HCT116 (cell line): ENCODE results near the gene TEF. TPM values are rescaled to one million over a fixed set of nuclear protein-coding genes. Genes with fewer than 3 reads are reported as not detected.

Source experiments
- ATAC-seq: fragments of 200-7000 bp; cut with Tn5 transposase; 2 replicates; pipeline ENCODE4 v1.9.1; 2020; ENCODE audit warnings: mild to moderate bottlenecking, moderate library complexity
- BruUV-seq: library from RNA; stranded (reverse); fragments of 400-500 nt; replicated peaks from 2 replicates; lab custom pipeline; 2021; lab: Mats Ljungman, UMichigan
- CTCF ChIA-PET: fragments of 300-600 bp; sonication (Branson Sonifier 250); formaldehyde crosslinking; loops from one replicate; lab custom pipeline; 2021; ENCODE audit warnings: antibody characterized with exemption; lab: Charles Lee
- POLR2A ChIA-PET: fragments of 300-600, 350-600 bp; sonication (Branson Sonifier 250); formaldehyde crosslinking; loops from one replicate; lab custom pipeline; 2021; ENCODE audit warnings: antibody characterized with exemption; lab: Charles Lee
- RAD21 ChIA-PET, 2 experiments: fragments of 300-600 bp; sonication (Branson Sonifier 250); formaldehyde crosslinking; loops; one replicate each; lab custom pipeline; 2023; ENCODE audit warnings: low total read pairs in 2 of 2; ENCODE audit not compliant: uncharacterized antibody in 2 of 2, unreplicated experiment in 2 of 2, low non-redundant PET in 1 of 2; lab: Charles Lee
- DNase-seq: peaks from one replicate; pipeline ENCODE4 v3.0.0-alpha.2; 2010; ENCODE audit warnings: low read depth, low spot score
- H2AFZ ChIP-seq: fragments of 200-600 bp; shearing (Covaris generic), sonication (generic); 2 replicates; pipeline ENCODE4 v1.6.1; 2017; ENCODE audit warnings: low read depth, mixed run types, mixed read lengths, antibody characterized with exemption, low read length; ENCODE audit not compliant: poor library complexity, severe bottlenecking
- H3K27ac ChIP-seq: 2 replicates; pipeline ENCODE4 v1.5.1; 2012; ENCODE audit warnings: low read depth, low read length
- H3K27me3 ChIP-seq: fragments of 200-600 bp; sonication (generic); 2 replicates; pipeline ENCODE4 v1.6.1; 2016; ENCODE audit warnings: mixed run types, low read length, mixed read lengths; ENCODE audit not compliant: insufficient read depth
- H3K36me3 ChIP-seq, 2 experiments: fragments of 200-500 bp in 1 of 2; fragments of 200-600 bp in 1 of 2; sonication (Bioruptor generic) in 1 of 2; sonication (generic) in 1 of 2; 2 replicates each; pipeline versions ENCODE4 v1.5.1 to v1.6.1; 2014 to 2016; ENCODE audit warnings: low read length in 2 of 2, inconsistent platforms in 1 of 2, mixed read lengths in 1 of 2, mixed run types in 1 of 2; ENCODE audit not compliant: insufficient read depth in 2 of 2, control insufficient read depth in 1 of 2
- H3K4me1 ChIP-seq, 2 experiments: fragments of 200-600 bp in 1 of 2; sonication (generic) in 1 of 2; 2 replicates each; pipeline versions ENCODE4 v1.5.1 to v1.6.1; 2012 to 2017; ENCODE audit warnings: low read length in 2 of 2, inconsistent platforms in 1 of 2, mild to moderate bottlenecking in 1 of 2, mixed read lengths in 1 of 2, mixed run types in 1 of 2, moderate library complexity in 1 of 2; ENCODE audit not compliant: insufficient read depth in 2 of 2, control insufficient read depth in 1 of 2
- H3K4me2 ChIP-seq: fragments of 200-600 bp; sonication (generic); 2 replicates; pipeline ENCODE4 v1.6.1; 2017; ENCODE audit warnings: mixed run types, low read length, mixed read lengths
- H3K4me3 ChIP-seq, 2 experiments: fragments of 200-600 bp in 1 of 2; sonication (generic) in 1 of 2; replicated peaks in 1 of 2; 2 replicates each; pipeline ENCODE4 v1.5.1; 2011 to 2016; ENCODE audit warnings: low read length in 2 of 2, control low read depth in 1 of 2, low read depth in 1 of 2, mild to moderate bottlenecking in 1 of 2, mixed read lengths in 1 of 2, mixed run types in 1 of 2
- H3K79me2 ChIP-seq: fragments of 200-600 bp; sonication (generic); 2 replicates; pipeline ENCODE4 v1.6.1; 2017; ENCODE audit warnings: mild to moderate bottlenecking, mixed run types, low read length, moderate library complexity, mixed read lengths; ENCODE audit not compliant: insufficient read depth
- H3K9ac ChIP-seq: fragments of 200-600 bp; sonication (generic); 2 replicates; pipeline ENCODE4 v1.6.1; 2016; ENCODE audit warnings: low read length, mixed read lengths
- H3K9me2 ChIP-seq: fragments of 200-600 bp; sonication (generic), shearing (Covaris generic); 2 replicates; pipeline ENCODE4 v1.6.1; 2017; ENCODE audit warnings: mixed run types, mild to moderate bottlenecking, moderate library complexity; ENCODE audit not compliant: insufficient read depth
- H3K9me3 ChIP-seq, 2 experiments: fragments of 200-500 bp in 1 of 2; fragments of 200-600 bp in 1 of 2; sonication (Bioruptor generic) in 1 of 2; sonication (generic) in 1 of 2; 2 replicates each; pipeline ENCODE4 v1.6.1; 2014 to 2017; ENCODE audit warnings: low read length in 2 of 2, mixed read lengths in 2 of 2, inconsistent platforms in 1 of 2, low read depth in 1 of 2, mild to moderate bottlenecking in 1 of 2, mixed run types in 1 of 2, moderate library complexity in 1 of 2; ENCODE audit not compliant: control insufficient read depth in 1 of 2, insufficient read depth in 1 of 2
- H4K20me1 ChIP-seq: fragments of 200-600 bp; sonication (generic), shearing (Covaris generic); 2 replicates; pipeline ENCODE4 v1.6.1; 2017; ENCODE audit warnings: mixed run types, mild to moderate bottlenecking, moderate library complexity; ENCODE audit not compliant: insufficient read depth
- CEBPB ChIP-seq: IDR thresholded peaks from 2 replicates; pipeline ENCODE4 v1.6.1; 2012; ENCODE audit warnings: low read depth
- CTCF ChIP-seq, 3 experiments: fragments of 200-600 bp in 1 of 3; sonication (generic) in 1 of 3; IDR thresholded peaks in 2 of 3; conservative IDR thresholded peaks in 1 of 3; 2 replicates each; pipeline ENCODE4 v1.5.1; 2012 to 2017; ENCODE audit warnings: low read depth in 2 of 3, low read length in 2 of 3, antibody characterized with exemption in 1 of 3, borderline replicate concordance in 1 of 3, control low read depth in 1 of 3, mild to moderate bottlenecking in 1 of 3, mixed read lengths in 1 of 3, mixed run types in 1 of 3, moderate library complexity in 1 of 3; ENCODE audit not compliant: insufficient read depth in 1 of 3
- ELF1 ChIP-seq: IDR thresholded peaks from 2 replicates; pipeline ENCODE4 v1.6.1; 2012; ENCODE audit warnings: low read depth, borderline replicate concordance
- EZH2 ChIP-seq: fragments of 200-600 bp; sonication (generic); IDR thresholded peaks from 2 replicates; pipeline ENCODE4 v1.6.1; 2017; ENCODE audit warnings: antibody characterized with exemption, mixed run types
- FOSL1 ChIP-seq: IDR thresholded peaks from 2 replicates; pipeline ENCODE4 v1.6.1; 2012; ENCODE audit warnings: low read depth
- JUND ChIP-seq: IDR thresholded peaks from 2 replicates; pipeline ENCODE4 v1.6.1; 2012
- MAX ChIP-seq: IDR thresholded peaks from 2 replicates; pipeline ENCODE4 v1.6.1; 2012
- POLR2A ChIP-seq: IDR thresholded peaks from 2 replicates; pipeline ENCODE4 v1.7.0; 2011; ENCODE audit warnings: borderline replicate concordance; ENCODE audit not compliant: insufficient read depth, insufficient read length; ENCODE audit errors: extremely low read depth
- SP1 ChIP-seq: IDR thresholded peaks from 2 replicates; pipeline ENCODE4 v1.6.1; 2012; ENCODE audit warnings: low read depth
- TCF7L2 ChIP-seq: IDR thresholded peaks from 2 replicates; pipeline ENCODE4 v1.7.0; 2011; ENCODE audit warnings: borderline replicate concordance, inconsistent platforms; ENCODE audit not compliant: insufficient read depth, insufficient read length; ENCODE audit errors: extremely low read depth
- YY1 ChIP-seq: IDR thresholded peaks from 2 replicates; pipeline ENCODE4 v1.6.1; 2011; ENCODE audit warnings: low read length, low read depth, moderate library complexity, mild to moderate bottlenecking; ENCODE audit not compliant: insufficient replicate concordance; ENCODE audit errors: extremely low read depth
- ZNF274 ChIP-seq: fragments of 200-500 bp; sonication (Bioruptor generic); IDR thresholded peaks from 2 replicates; pipeline ENCODE4 v1.6.1; 2014; ENCODE audit warnings: mild to moderate bottlenecking, low read depth, low read length, inconsistent platforms
- intact Hi-C: fragments of 100-400 bp; cut with micrococcal nuclease; formaldehyde crosslinking; loops from 2 replicates; pipeline ENCODE4 v1.10.0; 2022
- total RNA-seq: library from RNA; stranded (reverse); gene quantifications from one replicate; pipeline ENCODE4 v1.2.1, GENCODE V29; 2021; ENCODE audit not compliant: unreplicated experiment
- TF ChIP-seq, protein P1 (sequence below): IDR thresholded peaks from 2 replicates; pipeline ENCODE4 v1.6.1; 2012
- TF ChIP-seq, protein P2 (sequence below): IDR thresholded peaks from 2 replicates; pipeline ENCODE4 v1.6.1; 2011; ENCODE audit warnings: mild to moderate bottlenecking, low read length, moderate library complexity; ENCODE audit not compliant: insufficient replicate concordance; ENCODE audit errors: extremely low read depth
- TF ChIP-seq, protein P3 (sequence below): IDR thresholded peaks from 2 replicates; pipeline ENCODE4 v1.6.1; 2012; ENCODE audit warnings: low read depth

TEF gene
- total RNA-seq, 1 experiment from 2014 or later: 16.5 TPM

DNA sequence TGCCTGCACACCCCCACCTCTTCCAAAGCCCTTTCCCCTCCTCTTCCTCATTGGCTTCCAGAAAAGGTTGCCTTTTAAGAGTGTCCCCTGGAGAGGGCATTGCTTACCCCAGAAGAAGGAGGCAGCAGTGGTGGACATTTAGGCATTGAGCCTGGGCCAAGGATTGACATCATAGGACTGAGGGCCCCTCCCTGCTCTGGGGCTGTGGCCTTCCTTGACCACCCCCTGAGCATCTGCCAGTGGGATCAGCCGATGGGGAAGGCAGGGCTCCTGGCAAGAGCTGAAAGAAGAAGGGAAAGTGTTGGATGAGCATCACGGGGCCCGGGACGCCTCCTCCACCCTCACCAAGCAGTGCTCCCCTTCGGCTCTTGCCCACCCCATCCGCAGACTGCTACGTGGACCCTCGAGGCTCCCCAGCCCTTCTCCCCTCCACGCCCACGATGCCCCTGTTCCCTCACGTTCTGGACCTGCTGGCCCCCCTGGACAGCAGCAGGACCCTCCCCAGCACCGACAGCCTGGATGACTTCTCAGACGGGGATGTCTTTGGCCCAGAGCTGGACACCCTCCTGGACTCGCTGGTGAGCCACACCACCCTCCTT lies 43.0 kb upstream of the TEF start:
- BruUV-seq: no TSS peak
- Histone ChIP-seq H3K27ac (no peak overlapping the region), H4K20me1 (no peaks in the 10 kb centered on the region), H3K4me2 (no peak overlapping the region), H3K9me2 (no peaks in the 10 kb centered on the region), H3K9me3 (no peaks in the 10 kb centered on the region), H2AFZ (no peak overlapping the region), H3K36me3 (peaks cover 2 to 6% of the 10 kb centered on the region in 2 experiments; a peak in 2 of 4 replicates), H3K9ac (no peak overlapping the region), H3K27me3 (no peaks in the 10 kb centered on the region), H3K4me3 (no peak overlapping the region), H3K79me2 (no peaks in the 10 kb centered on the region), H3K4me1 (no peaks in the 10 kb centered on the region)
- POLR2A ChIA-PET: no interaction called here
- intact Hi-C loops: no loop called here
- ATAC-seq (no peak), DNase-seq (no peak)
- RAD21 ChIA-PET: no interaction called here
- TF ChIP-seq SP1 (no peak), CEBPB (no peak), ELF1 (no peak), ZNF274 (no peak), JUND (no peak), EZH2 (no peak), YY1 (no peak), POLR2A (no peak), CTCF (IDR thresholded peaks at IDR 0.05 in 2 of 3, conservative IDR thresholded peaks at IDR 0.05 in 1 of 3; ENCODE audit: borderline replicate concordance in 1 of 3, insufficient read depth in 1 of 3, low read depth in 2 of 3, low read length in 2 of 3) (no peak), FOSL1 (no peak), MAX (no peak), TCF7L2 (no peak)
- TF ChIP-seq, protein P1, sequence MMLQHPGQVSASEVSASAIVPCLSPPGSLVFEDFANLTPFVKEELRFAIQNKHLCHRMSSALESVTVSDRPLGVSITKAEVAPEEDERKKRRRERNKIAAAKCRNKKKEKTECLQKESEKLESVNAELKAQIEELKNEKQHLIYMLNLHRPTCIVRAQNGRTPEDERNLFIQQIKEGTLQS: no peak
- TF ChIP-seq, protein P2, sequence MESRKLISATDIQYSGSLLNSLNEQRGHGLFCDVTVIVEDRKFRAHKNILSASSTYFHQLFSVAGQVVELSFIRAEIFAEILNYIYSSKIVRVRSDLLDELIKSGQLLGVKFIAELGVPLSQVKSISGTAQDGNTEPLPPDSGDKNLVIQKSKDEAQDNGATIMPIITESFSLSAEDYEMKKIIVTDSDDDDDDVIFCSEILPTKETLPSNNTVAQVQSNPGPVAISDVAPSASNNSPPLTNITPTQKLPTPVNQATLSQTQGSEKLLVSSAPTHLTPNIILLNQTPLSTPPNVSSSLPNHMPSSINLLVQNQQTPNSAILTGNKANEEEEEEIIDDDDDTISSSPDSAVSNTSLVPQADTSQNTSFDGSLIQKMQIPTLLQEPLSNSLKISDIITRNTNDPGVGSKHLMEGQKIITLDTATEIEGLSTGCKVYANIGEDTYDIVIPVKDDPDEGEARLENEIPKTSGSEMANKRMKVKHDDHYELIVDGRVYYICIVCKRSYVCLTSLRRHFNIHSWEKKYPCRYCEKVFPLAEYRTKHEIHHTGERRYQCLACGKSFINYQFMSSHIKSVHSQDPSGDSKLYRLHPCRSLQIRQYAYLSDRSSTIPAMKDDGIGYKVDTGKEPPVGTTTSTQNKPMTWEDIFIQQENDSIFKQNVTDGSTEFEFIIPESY: no peak
- TF ChIP-seq, protein P3, sequence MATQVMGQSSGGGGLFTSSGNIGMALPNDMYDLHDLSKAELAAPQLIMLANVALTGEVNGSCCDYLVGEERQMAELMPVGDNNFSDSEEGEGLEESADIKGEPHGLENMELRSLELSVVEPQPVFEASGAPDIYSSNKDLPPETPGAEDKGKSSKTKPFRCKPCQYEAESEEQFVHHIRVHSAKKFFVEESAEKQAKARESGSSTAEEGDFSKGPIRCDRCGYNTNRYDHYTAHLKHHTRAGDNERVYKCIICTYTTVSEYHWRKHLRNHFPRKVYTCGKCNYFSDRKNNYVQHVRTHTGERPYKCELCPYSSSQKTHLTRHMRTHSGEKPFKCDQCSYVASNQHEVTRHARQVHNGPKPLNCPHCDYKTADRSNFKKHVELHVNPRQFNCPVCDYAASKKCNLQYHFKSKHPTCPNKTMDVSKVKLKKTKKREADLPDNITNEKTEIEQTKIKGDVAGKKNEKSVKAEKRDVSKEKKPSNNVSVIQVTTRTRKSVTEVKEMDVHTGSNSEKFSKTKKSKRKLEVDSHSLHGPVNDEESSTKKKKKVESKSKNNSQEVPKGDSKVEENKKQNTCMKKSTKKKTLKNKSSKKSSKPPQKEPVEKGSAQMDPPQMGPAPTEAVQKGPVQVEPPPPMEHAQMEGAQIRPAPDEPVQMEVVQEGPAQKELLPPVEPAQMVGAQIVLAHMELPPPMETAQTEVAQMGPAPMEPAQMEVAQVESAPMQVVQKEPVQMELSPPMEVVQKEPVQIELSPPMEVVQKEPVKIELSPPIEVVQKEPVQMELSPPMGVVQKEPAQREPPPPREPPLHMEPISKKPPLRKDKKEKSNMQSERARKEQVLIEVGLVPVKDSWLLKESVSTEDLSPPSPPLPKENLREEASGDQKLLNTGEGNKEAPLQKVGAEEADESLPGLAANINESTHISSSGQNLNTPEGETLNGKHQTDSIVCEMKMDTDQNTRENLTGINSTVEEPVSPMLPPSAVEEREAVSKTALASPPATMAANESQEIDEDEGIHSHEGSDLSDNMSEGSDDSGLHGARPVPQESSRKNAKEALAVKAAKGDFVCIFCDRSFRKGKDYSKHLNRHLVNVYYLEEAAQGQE: no peak
- CTCF ChIA-PET: no interaction called here
